SKM-1 treated with dmso at 0.1 percent for 144 hours (cell line): ENCODE results near the gene RAMAC.
A peak's percentile ranks its signal among the peaks of the same experiment; 100 is the strongest.
"Not testable (repeated sequence)": the region's sequence is repeated elsewhere in the genome, so short reads cannot be mapped to it uniquely, and the experiment has no call there.

Experiments
- DNase-seq: peaks from one replicate; lab custom pipeline; 2025; ENCODE audit not compliant: unreplicated experiment; lab: John Stamatoyannopoulos, UW

Gene RAMAC

GRCh38 chr15:82985688-82986441, at the start of gene RAMAC:
TSS of gene RAMAC (plus strand) at chr15:82986210. CDS start at chr15:82989019, 2,809 bp downstream.
- peak; percentile 95 for DNase-seq

- DNase-seq = no peak
Measured at GRCh38 chr15:82936966-82937711, 48.9 kb upstream of the RAMAC start.

GRCh38 chr15:82937712-82938058, 48.3 kb upstream of the RAMAC start:
- no peak for DNase-seq

DNA sequence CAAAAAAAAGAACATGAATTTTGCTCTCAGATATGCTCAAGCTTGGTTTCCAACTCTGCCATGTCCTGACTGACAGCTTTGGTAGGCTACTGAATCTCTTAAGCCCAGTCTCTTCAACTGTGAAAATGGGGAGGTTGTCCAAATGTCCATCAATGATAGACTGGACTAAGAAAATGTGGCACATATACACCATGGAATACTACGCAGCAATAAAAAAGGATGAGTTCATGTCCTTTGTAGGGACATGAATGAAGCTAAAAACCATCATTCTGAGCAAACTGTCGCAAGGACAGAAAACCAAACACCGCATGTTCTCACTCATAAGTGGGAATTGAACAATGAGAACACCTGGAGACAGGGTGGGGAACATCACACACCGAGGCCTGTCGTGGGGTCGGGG, 46.3 kb upstream of the RAMAC start:
- DNase-seq = not testable (repeated sequence)

- no peak for DNase-seq
Measured at GRCh38 chr15:82942691-82943090, 43.3 kb upstream of the RAMAC start.

DNA sequence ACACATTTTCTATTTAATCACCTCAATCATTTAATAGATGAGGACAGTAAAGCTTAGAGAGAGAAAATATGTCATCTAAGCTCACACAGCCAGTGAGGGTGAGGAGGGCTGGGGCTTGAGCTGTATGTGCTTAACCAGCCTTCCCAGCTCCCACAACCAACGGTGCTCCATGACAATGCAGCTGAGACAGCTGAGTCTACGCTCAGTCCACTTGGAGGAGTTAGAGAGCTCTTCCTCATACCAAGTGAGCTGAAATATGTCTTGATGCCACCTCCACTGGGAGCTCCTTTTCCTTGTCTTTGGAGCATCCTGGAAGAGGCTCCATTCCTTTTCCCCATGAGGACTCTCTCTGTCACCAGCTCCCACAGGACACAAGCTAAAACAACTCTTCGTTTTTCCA, 42.8 kb upstream of the RAMAC start:
- no peak for DNase-seq

DNA sequence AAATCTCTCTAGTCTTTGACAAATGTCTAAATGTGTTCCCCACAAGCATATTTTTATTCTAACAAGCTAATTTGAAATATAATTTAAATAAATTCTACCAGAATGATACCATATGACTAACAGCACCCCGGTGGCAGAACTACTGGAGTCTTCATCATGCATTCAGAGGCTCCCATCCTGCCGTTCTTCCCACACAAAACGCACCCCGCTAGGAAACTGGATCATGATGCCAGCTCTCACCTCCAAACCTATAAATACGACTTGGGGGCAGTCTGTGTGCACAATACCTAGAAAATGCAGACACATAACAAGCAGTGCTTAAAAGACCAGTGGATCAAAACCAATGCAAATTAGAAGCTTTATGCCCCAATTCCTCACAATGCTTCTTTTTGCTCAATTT, 42.0 kb upstream of the RAMAC start:
- no peak for DNase-seq

GRCh38 chr15:82944821-82945220, 41.2 kb upstream of the RAMAC start:
- no peak for DNase-seq

DNA sequence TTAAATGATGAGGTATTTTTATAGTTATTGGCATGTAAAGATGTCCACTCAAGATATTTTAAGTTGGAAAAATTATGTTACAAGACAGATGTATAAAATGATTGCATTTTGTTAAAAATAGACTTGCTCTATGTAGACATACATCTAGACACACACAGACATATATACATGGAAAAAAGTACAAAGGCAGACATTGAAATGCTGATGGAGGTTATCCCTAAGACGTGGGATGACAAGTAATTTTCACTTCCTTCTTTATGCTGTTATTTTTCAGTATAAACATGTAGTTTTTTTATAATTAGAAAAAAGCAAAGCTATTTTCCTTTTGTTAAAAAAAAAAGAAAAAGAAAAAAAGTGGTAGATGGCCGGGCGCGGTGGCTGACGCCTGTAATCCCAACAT, 40.7 kb upstream of the RAMAC start:
- no peak for DNase-seq

GRCh38 chr15:82946155-82946701, 39.8 kb upstream of the RAMAC start:
- no peak for DNase-seq

- DNase-seq = no peak
Measured at GRCh38 chr15:82950295-82950694, 35.7 kb upstream of the RAMAC start.

DNA sequence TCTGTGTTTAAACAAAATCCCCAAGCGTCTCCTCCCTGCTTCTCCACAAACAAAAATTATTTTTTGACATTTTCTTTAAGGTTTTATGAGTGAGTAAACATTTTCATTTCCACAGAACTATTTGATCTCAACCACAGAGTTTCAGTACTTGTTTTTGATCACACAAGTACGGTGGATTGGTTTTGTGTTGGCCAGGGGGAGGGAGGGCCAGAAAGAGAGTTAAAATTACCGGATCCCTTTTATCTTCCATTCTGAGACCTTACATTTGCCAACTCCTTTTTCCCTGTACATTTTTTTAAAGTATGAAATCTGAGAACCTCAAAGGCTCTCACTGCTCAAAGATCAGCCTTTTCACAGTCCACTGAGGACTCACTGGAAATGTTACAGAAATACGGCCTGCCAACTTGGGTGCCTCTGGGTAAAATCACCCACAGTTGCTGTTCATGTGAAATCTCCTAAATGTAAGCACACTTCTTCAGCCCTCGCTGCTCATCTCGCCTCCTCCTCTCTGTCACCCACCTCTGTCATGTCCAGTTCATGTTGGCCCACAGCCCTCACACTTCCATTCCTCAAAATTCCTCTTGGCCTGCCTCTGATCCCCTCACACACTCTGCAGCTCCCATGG, 35.2 kb upstream of the RAMAC start:
- DNase-seq = no peak

GRCh38 chr15:82951472-82952157, 34.4 kb upstream of the RAMAC start:
- no peak for DNase-seq

DNA sequence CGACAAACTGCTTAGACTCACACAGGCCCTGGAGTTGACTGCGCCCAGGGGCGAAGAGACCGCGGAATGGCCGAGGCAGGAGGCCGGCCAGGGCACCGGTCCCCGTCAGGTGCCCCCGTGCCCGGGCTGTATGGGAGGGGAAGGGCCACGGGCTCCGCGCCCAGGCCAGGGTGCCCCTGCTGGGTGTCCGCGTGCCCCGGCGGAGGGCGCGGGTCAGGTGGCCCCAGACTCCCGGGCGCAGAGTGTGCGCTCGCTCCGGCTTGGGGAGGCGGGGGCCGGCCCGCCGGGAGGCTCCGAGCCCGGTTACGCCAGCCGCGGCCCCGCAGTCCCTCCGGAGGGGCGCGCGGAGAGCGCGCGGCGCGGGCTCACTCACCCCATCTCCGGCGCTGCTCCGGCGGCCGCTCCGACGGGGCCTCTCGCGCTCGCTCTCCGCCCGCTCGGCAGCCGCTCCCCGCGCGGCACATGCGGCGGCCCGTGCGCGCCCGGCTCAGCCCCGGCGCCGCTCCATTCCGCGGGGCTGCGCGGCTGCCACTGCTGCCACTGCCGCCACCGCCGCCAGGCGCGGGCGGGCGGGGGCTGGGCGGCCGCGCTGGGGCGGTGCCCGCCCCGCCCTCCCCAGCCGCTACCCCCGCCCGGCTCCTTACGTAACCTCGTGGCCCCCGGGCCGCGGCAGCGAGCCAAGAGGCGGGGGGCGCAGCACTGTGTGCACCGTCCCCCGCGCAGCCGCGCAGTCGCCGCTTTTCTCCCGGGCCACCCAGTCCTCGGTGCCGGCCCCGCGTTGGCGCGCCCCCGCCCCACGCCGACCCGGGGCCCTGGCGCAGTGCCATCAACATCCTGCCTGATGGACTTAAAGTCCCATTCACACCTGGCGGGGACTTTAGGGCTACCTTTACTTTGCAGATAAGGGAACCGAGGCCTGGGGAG, 33.6 kb upstream of the RAMAC start, which contains the start of gene HOMER2:
Gene HOMER2, minus strand, starts transcription at position 563 of the 924 bp plus-strand sequence. Its CDS starts 185 bp downstream, at position 378.
- DNase-seq = no peak

GRCh38 chr15:82958638-82959037, 27.4 kb upstream of the RAMAC start:
- DNase-seq = no peak

- DNase-seq = no peak
Measured at GRCh38 chr15:82959423-82959822, 26.6 kb upstream of the RAMAC start.

DNA sequence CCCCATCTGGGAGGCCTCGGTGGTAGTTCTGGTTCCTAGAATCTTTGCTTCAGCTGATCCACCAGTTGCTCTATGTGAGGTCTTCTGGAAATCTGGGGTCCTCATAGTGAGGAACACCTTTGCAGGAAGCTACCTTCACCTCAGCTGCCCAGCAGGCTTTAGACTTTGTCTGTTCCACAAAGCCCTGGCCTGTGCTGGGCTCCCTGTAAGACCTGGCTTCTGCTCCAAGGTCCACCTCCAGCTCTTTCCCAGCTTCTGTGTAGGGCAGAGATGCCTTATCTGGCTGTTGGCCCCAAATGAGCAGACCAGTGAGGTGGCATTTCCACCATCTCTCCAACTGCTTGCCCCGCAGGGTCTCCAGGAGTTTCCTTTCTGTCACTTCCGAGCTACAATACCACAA, 25.2 kb upstream of the RAMAC start:
- DNase-seq = no peak

GRCh38 chr15:82963471-82964341, 22.3 kb upstream of the RAMAC start:
- no peak for DNase-seq

DNA sequence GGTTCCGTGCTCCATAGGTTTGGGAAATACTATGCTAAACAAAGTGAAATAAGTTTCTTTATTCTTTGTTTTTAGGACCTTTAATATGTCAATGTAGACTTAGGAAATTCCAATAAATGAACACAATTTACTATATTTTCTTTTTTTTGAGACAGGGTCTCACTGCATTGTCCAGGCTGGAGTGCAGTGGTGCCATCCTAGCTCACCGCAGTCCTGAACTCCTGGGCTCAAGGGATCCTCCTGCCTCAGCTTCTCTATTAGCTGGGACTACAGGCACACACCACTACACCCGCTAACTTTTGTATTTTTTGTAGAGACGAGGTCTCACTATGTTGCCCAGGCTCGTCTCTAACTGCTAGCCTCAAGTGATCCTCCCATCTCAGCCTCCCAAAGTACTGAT, 21.1 kb upstream of the RAMAC start:
- DNase-seq = no peak
